HL-60/S4 treated with retinoic acid at 250 ng/mL for 4 days and 3 days (cell line): Measurements from ENCODE around the gene PLOD2.

Experiments used
- in situ Hi-C: fragments of 300-500 bp; cut with MboI; formaldehyde crosslinking; loops from 2 replicates; pipeline ENCODE4 v1.7.0; 2022; ENCODE audit warnings: low sequenced_read_pairs

The PLOD2 gene

DNA sequence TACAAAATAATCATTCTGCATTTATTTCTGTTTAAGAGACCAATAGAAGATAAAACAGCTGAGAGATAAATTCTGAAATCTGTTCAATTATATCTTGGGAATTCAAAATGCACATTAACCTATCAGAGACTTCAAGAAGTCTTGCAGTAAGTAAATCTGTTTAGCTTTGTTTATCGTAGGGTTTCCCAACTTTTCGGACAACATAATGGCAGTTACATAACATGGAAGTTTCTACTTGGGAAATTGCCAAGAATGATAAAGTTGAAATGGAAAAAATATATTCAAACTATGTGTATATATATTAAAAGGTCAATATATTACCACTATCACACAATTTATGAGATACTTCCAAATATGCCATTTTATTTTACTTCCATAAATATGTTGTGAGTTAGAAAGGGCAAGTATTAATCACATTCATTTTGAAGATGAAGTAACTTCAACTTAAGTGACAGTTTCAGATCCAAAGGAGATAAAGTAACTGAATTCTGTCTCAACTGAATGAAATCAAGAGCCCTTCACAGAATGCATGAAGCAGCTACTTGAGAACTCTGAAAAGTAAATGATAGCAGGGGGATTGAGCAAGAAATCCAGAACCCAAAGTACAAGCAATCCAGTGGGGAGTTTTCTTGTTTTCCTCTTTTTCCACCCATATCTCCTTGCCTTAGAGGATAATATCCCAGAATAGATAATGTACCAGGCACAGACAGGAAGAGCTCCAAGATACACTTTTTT is 108.8 kb downstream of the PLOD2 start:
- in situ Hi-C loops = no loop called here

DNA sequence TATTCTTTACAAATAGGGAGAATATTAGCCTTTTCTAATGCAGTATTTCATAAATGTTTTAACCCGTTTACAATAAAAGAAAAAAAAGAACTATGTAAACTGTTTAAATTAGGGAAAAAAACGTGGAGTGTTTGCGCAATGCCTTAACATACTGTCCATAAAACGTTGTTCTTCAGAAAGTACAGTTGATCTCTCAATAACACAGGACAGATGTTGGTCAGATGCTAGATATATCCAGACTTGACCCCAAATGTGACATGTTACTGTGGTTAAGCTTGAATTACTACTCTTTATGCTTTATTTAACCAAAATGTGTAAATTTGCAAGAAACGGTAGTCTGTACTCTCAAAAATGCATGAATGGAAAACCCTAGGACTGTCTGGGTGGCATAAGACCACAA is 110.3 kb downstream of the PLOD2 start:
- in situ Hi-C loops = no loop called here

- in situ Hi-C loops = no loop called here
Measured at GRCh38 chr3:146047485-146047884, 113.5 kb downstream of the PLOD2 start.

- in situ Hi-C loops = no loop called here
Measured at GRCh38 chr3:146044046-146044445, 116.9 kb downstream of the PLOD2 start.

GRCh38 chr3:146040630-146041029 is 120.4 kb downstream of the PLOD2 start:
- in situ Hi-C loops = no loop called here

- in situ Hi-C loops = no loop called here
Measured at GRCh38 chr3:146037697-146038096, 123.3 kb downstream of the PLOD2 start.

DNA sequence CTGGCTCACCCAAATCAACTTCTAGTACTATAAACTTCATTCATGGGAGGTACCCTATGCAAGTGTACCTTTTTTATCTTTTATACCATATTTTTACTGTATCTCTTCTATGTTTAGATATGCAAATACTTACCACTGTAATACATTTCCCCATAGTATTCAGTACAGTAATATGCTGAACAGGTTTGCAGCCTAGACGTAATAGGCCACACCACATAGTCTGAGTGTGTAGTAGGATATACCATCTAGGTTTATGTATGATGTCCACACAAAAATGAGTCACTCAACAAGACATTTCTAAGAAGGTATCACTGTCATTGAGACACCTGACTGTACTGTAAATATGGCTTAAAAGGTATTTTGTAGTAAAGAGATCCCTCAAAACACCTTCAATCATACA is 124.7 kb downstream of the PLOD2 start:
- in situ Hi-C loops = no loop called here

GRCh38 chr3:146035366-146035765 is 125.6 kb downstream of the PLOD2 start:
- in situ Hi-C loops = no loop called here

DNA sequence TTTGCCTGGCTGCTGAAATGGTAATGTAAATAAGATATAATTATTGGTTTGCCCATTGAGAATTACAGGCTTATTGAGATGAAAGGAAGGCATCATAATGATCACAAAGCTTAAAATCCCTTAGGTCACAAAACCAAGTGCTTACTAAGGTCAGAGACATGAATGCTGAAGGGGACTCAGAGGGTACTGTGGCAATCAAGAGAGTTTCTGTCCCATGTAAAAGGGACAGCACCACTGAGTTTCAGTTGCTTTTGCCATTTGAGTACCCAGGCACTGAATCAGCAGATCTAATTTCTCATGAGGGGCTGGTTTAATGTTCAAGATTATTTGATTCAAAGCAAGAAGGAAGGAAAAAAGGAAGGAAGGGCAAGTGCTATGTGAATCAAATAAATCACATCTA is 127.0 kb downstream of the PLOD2 start:
- in situ Hi-C loops = no loop called here

- in situ Hi-C loops = no loop called here
Measured at GRCh38 chr3:146026547-146026946, 134.4 kb downstream of the PLOD2 start.

- in situ Hi-C loops = no loop called here
Measured at GRCh38 chr3:146024260-146024659, 136.7 kb downstream of the PLOD2 start.

DNA sequence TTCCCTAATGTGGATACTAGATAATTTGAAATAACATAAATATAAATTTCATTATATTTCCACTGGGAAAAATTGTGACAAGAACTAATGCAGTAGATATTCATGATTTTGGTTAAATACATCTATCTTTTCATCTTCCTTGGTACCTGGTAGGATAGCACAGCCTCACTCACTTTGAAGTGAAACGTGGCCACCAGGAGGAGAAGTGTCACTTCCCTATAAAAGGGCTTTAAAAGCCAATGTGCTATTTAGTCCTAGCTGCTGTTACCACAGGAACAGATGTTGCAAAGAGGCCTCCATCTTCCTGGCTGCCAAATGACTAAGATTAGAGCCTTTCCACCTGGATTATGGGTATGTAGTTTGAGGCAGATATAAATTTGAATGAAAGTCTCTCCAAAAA is 140.0 kb downstream of the PLOD2 start:
- in situ Hi-C loops = no loop called here

- in situ Hi-C loops = no loop called here
Measured at GRCh38 chr3:146019508-146019907, 141.5 kb downstream of the PLOD2 start.
